ENCODE measurements around the gene KLHL14.
"Not testable (repeated sequence)": the region's sequence is repeated elsewhere in the genome, so short reads cannot be mapped to it uniquely, and the experiment has no call there.

Gene KLHL14

DNA sequence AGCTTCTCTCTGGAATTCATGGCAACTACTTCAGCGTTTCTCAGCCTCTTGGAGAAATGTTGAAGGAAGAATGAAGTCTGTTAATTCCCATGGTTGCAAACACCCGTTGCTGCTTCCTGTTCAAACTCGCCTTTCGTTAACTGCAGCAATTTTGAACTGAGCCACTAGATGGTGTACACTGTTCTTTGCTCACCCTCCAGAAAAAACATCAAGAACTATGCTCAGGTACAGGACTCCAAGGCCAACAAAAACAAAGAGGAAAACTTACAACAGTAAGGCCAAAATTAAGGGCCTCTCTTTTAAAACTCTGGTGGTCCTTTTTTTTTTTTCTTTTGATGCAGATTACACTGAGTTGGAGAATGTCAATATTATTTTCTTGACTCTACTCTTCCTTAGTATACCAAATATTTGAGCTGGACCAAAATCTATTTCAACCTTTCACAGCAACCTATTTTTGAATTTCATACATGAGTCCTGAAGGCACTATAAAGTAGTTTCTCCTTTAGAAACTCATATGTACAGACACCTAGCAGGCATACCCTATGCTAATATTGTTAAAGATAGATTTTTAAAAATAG, 58.2 kb downstream of the KLHL14 start:
- DNase-seq = no peak

DNA sequence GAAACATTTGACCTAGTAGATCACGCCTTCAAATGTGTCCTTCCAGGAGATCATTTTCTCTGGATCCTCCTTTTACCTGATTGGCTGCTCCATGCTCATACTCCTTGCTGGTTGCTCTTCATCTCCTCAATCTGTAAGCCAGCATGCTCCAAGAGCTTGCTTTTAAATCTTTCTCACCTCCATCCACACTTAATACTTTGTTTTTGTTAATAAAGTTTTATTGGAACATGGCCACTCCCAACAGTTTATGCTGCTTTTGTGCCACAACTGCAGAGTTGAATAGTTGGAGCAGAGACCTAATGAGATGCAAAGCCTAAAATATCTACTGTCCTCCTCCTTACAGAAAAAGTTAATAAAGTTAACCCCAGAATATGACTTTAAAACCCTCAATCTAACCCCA, 60.0 kb downstream of the KLHL14 start:
- DNase-seq = no peak

DNA sequence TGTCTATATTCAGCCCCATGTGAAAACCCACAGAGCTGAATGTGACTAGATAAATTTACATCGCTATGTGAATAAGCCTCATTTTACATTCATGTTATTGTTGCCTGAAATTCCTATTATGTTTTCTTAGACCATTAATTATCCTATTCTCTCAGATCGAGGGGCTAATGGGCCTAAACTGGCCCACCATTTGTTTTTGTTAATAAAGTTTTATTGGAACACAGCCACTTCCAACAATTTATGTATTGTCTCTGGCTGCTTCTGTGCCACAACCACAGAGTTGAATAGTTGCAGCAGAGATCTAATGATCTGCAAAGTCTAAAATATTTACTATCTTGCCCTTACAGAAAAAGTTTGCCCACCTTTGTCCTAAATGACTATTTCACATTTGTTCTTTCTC, 61.0 kb downstream of the KLHL14 start:
- no peak for DNase-seq

DNA sequence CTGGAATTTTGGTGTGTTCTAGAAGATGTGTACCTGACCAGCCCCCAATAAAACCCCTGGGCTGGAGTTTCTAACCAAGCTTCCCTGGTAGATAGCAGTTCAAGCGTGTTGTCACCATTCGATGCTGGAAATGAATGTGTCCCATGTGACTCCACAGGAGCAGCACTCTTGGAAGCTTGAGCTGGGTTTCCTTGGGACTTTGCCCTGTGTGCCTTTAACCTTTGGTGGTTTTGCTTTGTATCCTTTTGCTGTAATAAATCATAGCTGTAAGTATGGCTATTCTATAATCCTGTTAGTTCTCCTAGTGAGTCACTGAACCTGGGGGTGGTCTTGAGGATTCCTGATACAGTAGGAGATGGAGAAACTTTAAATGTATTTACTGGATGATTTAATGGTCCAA, 65.2 kb downstream of the KLHL14 start:
- DNase-seq = no peak

DNA sequence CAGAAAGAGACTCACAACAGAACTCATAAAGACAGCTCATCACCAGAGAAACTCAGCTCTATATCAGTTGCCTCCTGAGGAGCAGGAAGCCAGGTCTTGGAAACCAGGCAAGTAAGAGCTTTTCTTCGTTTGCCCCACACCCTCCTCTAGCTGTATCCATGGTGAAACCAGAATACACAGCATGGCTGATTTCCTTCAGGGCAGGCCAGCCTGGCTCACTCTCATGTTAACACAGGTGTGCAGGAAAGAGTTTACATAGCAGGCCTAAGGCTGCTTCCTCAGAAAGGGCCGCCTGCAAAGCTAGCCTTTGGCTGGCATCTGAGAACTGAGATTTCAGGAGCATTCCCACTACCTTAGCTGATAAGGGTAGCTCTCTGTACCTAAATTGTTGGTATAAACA, 65.7 kb downstream of the KLHL14 start:
- no peak for DNase-seq

DNA sequence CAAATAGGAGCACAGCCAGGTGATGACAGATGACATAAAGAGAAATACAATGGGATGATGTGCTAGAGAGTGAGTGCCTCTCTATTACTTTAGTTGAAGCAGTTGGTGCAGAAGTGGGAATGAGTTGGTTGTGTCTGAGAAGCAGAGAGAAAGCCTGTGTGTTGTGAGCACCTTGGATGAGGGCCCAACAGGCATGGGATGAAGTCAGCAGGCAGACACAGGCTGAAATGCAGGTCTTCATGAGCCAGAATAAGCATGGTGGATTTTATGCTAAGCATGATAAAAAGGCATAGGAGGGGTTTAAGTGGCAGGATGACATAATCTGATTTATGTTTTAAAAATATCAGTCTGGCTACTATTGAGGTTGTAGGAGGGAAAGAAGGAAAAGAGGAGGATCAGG, 71.5 kb downstream of the KLHL14 start:
- DNase-seq = no peak

DNA sequence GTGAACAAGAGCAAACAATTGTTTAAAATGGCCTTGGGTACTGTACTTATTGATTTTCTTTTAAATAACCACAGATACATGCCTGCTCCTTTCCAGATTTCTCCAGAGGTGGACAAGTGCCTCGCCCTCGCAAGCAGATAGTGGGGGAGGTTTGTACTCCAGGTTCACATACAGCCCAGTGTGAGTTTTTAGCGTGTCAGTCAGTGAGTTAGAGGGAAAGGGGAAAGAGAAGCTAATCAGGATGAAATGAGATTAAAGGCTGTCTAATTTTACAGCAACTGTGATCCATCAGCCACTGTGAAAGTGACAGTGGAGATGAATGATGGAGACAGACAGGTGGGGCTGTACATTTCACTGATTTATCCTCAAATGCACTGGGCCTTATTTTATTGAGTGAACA, 74.7 kb downstream of the KLHL14 start:
- no peak for DNase-seq

DNA sequence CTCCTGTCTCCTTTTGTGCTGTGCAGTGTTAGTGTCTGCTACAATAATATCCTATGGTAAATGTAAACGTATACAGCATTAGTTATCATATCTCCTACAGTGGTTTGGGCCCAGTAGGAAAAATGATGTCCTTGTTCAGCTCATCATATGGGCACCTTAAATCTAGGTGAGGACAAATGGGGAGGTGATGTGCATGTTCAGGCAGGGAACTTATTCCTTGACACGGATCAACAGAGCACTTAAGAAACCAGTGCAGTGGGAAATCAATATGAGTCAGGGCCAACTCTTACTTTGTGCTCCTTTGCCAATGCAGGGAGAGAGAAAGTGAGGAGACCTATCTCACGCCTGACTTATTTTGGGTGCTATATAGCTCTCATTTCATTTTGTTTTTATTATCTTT, 76.4 kb downstream of the KLHL14 start:
- no peak for DNase-seq

DNA sequence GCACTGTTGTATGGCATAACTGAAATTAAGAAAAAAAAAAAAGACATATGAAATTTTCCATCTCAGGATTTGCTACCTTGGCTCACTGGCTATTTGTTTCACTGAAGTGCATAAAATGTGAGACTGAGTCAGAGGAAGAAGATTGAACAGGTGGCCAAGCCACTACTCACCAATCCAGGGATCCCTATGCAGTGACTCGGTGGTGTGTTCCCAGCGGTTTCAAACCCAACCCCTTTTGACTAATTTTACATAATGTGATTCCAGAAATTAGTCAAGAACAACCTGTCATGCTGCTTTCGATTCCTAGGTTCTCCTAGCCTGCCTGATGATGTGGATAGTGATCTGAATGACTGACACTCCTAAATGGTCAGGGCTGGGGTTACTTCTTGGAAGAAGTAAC, 77.3 kb downstream of the KLHL14 start:
- DNase-seq = no peak

DNA sequence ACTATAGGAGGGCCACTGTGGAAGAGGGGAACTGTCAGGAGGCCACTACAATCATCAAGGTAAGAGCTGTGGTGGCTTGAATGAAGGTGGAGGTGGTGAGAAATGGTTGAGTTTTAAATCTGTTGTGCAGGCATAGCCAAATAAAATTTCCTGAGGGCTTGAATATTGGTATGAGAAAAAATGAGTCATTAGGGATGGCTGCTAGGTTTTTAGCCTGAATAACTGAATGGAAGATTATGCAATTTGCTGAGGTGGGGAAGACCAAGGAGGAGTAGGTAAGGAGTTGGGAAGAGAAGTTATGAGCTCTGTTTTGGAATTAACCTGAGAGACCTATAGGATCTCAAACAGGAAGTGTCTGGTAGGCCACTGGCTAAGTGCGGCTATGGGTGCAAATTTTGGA, 84.0 kb downstream of the KLHL14 start:
- no peak for DNase-seq

DNA sequence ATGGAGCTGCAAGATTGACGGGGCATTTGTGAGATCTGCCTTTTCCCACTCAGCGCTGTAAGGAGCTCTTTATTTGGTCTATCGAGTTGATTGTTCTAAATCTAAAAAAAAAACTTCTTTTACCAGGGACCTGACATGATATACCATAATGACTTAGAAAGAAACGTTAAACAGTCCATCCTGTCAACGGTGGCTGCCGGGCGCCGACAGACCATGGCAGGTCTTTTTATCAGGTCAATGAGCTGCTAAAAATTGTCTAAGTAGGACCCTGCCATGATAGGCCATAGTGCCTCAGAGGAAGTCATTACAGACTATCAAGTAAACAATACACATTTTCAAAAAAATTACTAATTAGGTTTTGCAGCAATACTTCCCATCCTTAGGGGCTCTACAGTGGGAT, 87.9 kb downstream of the KLHL14 start:
- DNase-seq = no peak

DNA sequence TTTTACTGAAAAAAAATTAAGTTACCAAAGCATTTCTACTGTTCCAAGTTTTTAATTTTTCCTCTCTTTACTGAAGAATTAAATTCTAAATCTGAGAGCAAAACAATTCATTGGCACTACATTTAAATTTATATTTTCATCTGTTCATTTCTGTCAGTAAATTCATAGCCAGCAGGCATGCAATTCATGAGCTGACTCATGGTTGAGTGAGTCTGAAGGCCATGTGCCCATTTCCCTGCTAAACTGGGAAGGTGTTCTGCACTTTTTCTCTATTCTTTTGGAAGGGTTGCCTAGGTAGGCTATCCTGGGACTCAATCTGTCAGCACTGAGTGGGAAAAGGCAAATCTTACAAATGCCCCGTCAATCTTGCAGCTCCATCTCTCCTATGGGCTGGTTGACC, 88.7 kb downstream of the KLHL14 start:
- DNase-seq = no peak

DNA sequence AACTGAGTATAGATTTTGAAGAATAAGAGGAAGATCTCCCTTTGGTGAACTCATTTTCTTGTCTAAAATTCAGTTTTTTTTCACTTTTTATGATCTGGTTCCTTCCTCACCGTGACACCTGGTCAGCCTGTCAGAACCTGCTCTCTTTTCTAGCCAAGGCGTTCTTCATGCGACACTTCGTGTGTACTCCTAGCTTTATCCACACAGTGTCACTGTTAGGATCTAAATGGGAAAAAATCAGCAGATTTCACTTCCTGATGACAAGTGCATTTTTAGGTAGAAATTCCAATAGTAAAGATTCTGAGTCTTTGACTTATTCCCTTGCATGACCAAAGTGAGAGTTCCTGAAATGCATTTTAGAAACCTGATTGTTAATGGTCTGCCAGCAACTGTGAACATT, 89.8 kb downstream of the KLHL14 start:
- DNase-seq = no peak

DNA sequence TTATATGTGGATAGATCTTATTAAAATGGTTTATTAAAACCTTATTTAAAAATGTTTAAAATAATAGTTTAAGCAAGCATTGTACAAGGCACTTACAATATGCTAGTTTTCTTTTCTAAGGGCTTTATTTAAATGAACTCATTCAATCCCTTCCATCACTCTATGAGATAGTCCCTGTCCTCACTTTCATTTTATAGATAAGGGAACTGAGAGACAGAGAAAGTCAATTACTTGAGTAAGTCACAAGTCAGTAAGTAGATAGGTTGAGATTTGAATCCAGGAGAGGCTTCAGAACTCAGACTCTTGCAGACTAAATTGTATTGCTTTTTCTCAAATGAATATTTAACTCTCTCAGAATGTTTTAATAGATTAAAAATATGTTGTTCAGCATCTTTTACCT, 95.2 kb downstream of the KLHL14 start:
- DNase-seq = no peak

DNA sequence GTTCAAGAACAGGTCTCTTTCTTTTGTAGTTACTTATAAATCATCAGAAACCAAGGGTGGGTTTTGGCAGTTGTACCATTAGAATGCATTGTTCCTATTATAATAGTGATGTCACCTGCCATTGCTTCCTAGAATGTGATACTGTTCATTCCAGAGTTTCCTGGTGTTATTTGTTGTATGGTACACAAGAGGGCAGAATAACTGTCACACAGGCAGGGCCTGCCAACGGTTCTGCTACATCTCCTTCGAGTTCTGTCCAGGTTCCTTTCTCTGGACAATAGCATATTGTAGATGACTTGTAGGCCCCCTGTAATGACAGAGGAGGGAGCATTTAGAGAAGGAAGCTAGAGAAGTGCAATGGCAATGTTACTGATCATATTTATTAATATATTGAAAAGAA, 98.3 kb downstream of the KLHL14 start:
- DNase-seq = no peak

DNA sequence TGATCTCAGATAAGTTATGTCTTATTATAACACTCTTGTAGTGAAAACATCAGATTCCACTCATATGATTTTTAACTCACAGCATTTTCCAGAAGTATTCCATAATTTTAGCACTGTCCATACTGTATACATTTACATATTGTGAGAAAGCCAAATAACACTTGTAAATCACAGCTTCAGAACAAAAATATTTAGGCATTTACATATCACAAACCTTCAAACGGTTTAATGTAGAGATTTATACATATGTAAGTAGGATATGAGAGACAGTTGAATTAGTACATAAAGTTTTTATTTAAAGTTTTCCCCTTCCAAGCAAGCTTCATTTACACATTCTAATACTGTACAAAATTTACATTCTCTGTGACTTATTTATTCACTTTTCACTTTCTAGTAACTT, 100.4 kb downstream of the KLHL14 start:
- no peak for DNase-seq

DNA sequence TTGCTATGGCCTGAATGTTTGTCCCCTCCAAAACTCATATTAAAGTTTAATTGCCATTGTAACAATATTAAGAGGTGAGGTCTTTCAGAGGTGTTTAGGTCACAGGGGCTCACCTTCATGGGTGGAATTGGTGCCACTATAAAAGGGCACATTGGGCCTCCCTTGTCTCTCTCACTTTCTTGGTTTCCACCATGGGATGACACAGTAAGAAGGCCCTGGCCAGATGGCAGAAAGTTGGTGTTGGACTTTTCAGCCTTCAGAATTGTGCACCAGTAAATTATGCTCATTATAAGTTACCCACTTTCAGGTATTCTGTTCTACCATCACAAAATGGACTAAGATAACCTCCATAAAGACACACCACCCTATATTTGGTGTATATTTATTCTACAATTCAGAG, 102.1 kb downstream of the KLHL14 start:
- no peak for DNase-seq

DNA sequence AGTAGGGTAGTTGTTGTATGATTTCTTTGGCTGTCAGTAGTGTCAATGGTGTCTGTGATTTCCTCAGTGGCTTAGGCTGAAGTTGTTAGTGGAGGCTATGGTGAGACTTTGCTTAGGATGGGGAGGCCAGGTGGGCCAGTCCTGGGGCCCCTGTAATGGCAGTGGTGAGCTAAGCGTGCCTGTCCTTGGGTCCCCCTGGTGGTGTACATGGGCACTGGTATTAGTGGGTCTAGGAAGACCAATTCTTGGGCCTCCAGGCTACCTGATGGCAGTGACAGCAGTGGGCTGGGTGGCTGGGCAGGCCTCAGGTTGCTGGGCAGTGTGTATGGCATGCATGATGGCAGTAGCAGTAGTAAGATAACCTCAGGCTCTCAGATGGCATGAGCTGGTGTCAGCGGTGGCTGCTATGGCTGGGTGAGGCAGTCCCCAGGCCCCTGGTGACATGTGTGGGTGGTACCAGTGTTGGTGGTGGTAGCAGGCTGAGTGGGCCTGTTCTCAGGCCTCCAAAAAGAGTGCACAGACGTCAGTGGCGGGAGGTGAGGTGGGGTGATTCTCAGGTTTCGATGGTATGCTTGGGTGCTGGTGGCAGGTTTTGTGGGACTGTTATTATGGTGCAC, 103.2 kb downstream of the KLHL14 start:
- DNase-seq = no peak

DNA sequence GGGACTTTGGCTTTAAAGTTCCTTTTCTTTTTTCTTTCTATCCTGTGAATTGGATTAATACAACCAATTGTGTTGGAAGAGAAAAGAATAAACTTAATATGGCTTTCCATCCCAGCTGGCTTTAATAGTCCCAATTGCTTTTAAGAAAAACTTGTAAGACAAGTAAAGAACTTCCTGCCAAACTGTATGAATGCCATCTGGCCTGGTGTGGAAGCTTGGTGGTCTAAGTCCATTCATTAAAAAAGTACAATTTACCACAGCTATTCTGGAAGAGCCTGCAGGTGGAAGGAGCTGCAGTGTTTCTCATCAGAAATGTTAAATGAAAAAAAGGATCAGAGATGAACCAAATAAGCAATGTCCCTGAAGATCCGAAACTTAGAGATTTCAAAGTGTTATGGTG, 103.9 kb downstream of the KLHL14 start:
- DNase-seq = no peak

DNA sequence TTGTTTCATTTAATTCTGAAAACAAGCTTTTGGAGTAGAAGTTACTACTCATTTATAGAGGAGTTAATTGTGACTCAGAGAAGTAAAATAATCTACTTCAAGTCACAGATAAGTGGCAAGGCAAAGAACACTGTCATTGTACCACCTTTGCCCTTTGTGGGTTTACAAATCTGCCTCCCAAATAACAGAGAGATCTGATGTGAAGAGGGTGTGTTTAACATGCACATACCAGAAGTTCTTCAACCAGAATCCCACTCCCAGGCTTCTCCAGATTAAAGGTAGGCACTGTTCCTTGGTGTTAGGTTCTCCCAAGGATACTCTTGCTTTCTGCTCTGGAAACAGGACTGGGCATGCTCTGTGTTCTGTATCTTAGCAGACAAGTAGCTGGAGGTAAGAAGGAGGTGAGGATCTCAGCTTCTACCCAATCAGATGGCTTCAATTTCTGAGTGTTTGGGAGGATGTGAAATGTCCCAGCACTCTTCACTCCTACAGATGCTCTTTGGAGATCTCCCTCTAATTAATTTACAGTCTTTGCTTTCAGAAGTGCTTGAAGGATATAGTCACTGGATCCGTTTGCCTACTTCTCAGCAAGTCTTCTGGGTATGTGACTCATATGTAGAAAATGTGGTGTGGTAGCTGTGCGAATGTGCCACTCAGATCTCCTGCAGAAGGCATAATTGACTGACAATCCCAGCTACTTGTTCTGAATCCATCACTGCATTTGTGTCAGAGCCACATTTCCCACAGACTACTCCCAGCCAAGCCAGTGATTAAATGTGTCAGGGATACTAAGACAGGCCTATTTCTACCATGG, 111.1 kb downstream of the KLHL14 start:
- DNase-seq = no peak

DNA sequence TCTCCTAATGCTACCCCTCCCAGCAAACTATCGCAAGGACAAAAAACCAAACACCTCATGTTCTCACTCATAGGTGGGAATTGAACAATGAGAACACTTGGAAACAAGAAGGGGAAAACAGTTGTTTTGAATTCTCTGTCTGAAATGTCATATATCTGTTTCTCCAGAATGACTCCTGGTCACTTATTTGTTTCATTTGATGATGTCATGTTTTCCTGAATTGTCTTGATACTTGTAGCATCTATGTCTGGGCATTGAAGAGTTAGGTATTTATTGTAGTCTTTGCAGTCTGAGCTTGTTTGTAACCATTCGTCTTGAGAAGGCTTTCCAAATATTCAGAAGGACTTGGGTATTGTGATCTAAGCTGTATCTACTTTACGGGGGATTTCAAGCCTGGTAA, 118.3 kb downstream of the KLHL14 start:
- DNase-seq = not testable (repeated sequence)

DNA sequence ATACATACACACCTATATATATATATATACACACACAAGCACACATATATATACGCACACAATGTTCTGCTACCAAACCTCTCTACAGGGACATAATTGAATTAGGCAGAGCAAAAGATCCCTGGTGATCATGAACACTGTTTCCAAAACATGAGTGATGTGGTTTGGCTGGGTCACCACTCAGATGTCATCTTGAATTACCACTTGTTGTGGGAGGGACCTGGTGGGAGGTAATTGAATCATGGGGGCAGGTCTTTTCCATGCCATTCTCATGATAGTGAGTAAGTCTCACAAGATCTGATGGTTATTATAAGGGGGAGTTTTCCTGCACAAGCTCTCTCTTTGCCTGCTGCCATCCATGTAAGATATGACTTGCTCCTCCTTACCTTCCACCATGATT, 135.2 kb downstream of the KLHL14 start:
- not testable (repeated sequence) for DNase-seq

DNA sequence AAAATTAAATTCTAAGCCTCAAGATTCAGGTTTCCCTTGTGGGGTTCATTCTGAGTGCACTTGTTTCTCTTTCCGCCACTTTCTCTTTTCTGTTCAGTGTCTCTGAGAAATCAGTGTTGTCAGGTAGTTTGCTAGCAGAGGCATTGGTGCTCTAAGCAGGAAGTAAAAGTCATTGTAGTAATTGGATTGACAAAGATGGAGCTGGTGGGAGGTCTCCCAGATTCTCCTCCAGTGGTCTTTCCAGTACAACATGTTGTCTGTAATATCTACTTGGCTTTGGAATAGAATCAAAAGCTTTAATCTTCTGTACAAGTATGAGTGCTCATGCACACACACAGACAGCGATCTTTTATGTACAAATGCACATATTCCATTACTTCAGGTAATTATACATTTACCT, 135.6 kb downstream of the KLHL14 start:
- DNase-seq = no peak

DNA sequence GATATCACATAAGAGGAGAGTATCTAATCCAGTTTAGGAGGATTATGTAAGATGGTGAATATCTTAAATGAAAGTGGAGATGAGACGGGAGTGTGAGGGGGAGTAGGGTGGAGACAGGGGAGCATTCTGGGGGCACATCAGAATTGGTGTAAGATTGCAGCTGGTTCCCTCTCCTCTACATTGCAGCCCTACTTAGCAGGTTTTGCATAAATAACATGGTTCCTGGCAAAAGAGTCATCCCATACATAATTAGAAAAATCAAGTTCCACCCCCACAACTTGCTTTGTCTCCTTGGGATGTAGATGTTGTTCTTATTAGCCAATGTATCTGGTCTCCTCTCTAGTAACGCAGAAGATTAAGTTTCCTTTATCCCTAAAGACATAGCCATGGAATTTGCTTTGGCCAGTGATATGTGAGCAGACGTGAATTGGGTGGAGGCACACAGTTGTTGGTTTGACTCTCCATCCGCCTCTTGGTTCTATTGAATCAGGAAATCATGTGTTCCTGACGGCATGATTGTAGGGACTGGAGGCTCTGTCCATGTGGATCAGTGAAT, 137.9 kb downstream of the KLHL14 start:
- DNase-seq = no peak

All from SIG-M5 (cell line).